Measurements from ENCODE around the gene KIAA0319L. TPM values are rescaled to one million over a fixed set of nuclear protein-coding genes. Genes with fewer than 3 reads are reported as not detected.
"Not testable (repeated sequence)": the region's sequence is repeated elsewhere in the genome, so short reads cannot be mapped to it uniquely, and the experiment has no call there.

The KIAA0319L gene
- total and polyA plus RNA-seq, 2 donors: 18.3 to 60.0 TPM

DNA sequence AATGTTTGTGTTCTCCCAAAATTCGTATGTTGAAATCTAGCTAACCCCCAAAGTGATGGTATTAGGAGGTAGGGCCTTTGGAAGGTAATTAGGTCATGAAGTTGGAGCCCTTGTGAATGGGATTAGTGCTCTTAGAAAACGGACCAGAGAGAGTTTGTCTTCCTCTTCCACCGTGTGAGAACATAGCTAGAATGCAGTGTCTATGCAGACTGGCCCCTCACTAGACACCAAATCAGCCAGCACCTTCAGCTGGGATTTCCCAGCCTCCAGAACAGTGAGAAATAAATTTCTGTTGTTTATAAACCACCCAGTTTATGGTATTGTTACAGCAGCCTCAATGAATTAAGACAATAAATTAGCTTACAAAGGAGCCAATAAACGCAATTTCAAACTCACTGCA is 58.0 kb downstream of the KIAA0319L start:
- no peak for DNase-seq (ENCODE audit: extremely low spot score)
- no peaks in the 10 kb centered on the region for H3K4me1 ChIP-seq (ENCODE audit: insufficient read depth)
- no peak overlapping the region for H3K27ac ChIP-seq (ENCODE audit: low read depth)
- no peaks in the 10 kb centered on the region for H3K36me3 ChIP-seq (ENCODE audit: insufficient read depth)
- WGBS: 83% methylated on average over 4 of the region's 4 CpGs
- H3K4me3 ChIP-seq (ENCODE audit: low read depth, low read length): no peak overlapping the region

DNA sequence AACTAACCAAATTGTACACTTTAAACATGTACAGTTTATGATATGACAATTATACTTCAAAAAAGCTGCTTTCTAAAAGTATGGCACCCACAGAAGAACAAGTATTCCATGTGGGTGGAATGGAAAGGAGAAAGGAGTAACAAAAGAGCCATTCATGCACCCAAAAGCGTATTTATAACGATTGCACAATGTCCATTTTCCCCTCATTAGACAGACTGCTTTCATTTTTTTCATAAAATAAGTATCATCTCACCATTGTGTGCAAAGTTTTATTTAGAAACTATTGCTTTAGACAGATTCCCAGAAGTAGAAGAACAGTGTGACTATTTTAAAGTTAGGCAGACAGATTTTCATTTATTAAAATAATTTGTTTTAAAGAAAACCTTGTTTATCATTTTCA is 59.6 kb downstream of the KIAA0319L start:
- 97% methylated on average over 2 of the region's 2 CpGs for WGBS
- Histone ChIP-seq H3K4me3 (ENCODE audit: low read depth, low read length) (no peak overlapping the region), H3K4me1 (ENCODE audit: insufficient read depth) (no peaks in the 10 kb centered on the region), H3K36me3 (ENCODE audit: insufficient read depth) (peaks cover 1% of the 10 kb centered on the region), H3K27ac (ENCODE audit: low read depth) (no peak overlapping the region)
- no peak for DNase-seq (ENCODE audit: extremely low spot score)

DNA sequence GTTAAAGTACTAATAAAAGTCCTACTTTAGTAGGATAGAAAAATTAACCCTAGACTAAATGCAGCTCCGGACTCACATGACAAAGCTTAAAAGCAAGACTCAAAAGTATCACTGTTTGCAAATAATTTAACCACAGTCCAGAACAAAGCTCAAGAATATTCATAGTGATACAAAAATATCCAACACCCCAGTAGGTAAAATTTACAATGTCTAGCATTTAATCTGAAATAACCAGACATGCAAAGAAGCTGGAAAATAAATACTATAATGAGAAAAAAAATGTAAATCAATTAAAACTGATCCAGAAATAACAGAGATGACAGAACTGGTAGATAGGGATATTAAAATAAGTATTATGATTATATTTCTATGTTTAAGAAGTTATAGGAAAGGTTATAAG is 67.0 kb downstream of the KIAA0319L start:
- DNase-seq (ENCODE audit: extremely low spot score): no peak
- Histone ChIP-seq H3K4me1 (ENCODE audit: insufficient read depth) (no peaks in the 10 kb centered on the region), H3K27ac (ENCODE audit: low read depth) (no peak overlapping the region), H3K36me3 (ENCODE audit: insufficient read depth) (peaks cover 1% of the 10 kb centered on the region), H3K4me3 (ENCODE audit: low read depth, low read length) (no peak overlapping the region)
- WGBS: 98% methylated on average over 1 of the region's 1 CpG

DNA sequence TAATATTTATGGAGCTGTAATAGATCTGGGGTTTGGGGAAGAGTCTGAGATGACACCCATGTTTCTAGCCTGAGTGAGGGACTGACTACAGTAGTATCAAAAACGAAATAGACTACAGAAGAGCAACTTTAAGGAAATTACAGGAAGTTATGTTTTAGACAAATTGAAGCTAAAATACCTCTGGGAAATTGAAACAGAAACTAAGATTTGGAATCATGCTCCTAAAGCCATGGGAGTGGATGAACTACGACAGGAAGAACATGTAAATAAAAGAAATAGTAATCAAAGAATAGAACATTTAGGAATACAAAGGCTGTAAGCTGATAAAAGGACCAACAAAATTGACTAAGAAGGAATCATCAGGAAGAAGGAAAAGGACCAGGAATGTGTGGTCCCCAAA is 68.9 kb downstream of the KIAA0319L start:
- peaks cover 1% of the 10 kb centered on the region for H3K36me3 ChIP-seq (ENCODE audit: insufficient read depth)
- no peak for DNase-seq (ENCODE audit: extremely low spot score)
- no peak overlapping the region for H3K4me3 ChIP-seq (ENCODE audit: low read depth, low read length)
- H3K4me1 ChIP-seq (ENCODE audit: insufficient read depth): no peaks in the 10 kb centered on the region
- 29% methylated on average over 2 of the region's 2 CpGs for WGBS
- H3K27ac ChIP-seq (ENCODE audit: low read depth): no peak overlapping the region

DNA sequence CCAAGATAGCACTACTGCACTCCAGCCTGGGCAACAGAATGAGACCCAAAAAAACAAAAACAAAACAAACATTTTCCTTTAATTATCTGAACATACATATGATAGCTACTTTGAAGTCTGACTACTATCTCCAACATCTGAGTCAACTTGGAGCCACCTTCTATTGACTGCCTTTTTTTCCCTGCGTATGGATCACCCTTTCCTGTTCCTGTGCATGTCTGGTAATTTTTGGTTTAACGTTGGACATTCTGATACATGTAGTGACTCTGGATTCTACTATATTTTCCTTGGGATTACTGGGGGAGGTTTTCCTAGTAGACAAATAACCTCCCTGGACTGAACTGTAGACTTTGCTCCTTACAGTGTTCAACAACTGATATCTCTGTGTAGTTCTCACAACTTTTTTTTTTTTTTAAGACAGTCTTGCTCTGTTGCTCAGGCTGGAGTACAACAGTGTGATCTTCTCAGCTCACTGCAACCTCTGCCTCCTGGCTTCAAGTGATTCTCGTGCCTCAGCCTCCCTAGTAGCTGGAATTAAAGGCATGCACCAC is 70.3 kb downstream of the KIAA0319L start:
- H3K4me3 ChIP-seq (ENCODE audit: low read depth, low read length): no peak overlapping the region
- 97% methylated on average over 3 of the region's 3 CpGs for WGBS
- no peaks in the 10 kb centered on the region for H3K4me1 ChIP-seq (ENCODE audit: insufficient read depth)
- no peak for DNase-seq (ENCODE audit: extremely low spot score)
- no peaks in the 10 kb centered on the region for H3K36me3 ChIP-seq (ENCODE audit: insufficient read depth)
- no peak overlapping the region for H3K27ac ChIP-seq (ENCODE audit: low read depth)

DNA sequence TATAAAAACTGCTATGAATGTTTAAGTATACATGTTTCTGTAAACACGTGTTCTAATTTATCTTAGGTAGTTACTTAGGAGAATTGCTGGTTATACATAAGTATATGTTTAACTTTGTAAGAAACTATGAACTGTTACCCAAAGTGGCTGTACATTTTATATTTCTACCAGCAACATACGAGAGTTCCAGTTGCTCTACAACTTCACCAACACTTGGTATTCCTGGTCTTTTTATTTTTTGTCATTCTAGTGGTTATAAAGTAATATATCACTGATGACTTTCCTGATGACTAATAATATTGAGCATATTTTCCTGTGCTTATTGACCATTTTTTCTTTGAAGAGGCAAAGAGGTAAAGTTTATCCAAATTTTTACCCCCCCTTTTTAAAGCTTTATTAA is 76.0 kb downstream of the KIAA0319L start:
- no peak for DNase-seq (ENCODE audit: extremely low spot score)
- H3K36me3 ChIP-seq (ENCODE audit: insufficient read depth): peaks cover 4% of the 10 kb centered on the region

DNA sequence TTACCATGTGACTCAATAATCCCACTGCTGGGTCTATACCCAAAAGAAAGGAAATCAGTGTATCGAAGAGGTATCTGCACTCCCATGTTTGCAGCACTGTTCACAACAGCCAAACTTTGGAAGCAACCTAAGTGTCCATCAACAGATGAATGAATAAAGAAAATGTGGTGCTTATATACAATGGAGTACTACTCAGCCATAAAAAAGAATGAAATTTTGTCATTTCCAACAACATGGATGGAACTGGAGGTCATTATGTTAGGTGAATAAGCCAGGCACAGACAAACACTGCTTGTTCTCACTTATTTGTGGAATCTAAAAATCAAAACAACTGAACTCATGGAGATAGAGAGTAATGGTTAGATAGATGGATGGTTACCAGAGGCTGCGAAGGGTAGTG is 79.3 kb downstream of the KIAA0319L start:
- DNase-seq (ENCODE audit: extremely low spot score): no peak
- Histone ChIP-seq H3K27ac (ENCODE audit: low read depth) (no peak overlapping the region), H3K4me1 (ENCODE audit: insufficient read depth) (no peaks in the 10 kb centered on the region), H3K36me3 (ENCODE audit: insufficient read depth) (peaks cover 4% of the 10 kb centered on the region), H3K4me3 (ENCODE audit: low read depth, low read length) (no peak overlapping the region)
- WGBS: 98% methylated on average over 2 of the region's 2 CpGs

More for the DNA sequence above, 76.0 kb downstream of the KIAA0319L start:
- WGBS: 96% methylated on average over 2 of the region's 2 CpGs
- no peak overlapping the region for H3K27ac ChIP-seq (ENCODE audit: low read depth)
- H3K4me3 ChIP-seq (ENCODE audit: low read depth, low read length): no peak overlapping the region
- no peaks in the 10 kb centered on the region for H3K4me1 ChIP-seq (ENCODE audit: insufficient read depth)

DNA sequence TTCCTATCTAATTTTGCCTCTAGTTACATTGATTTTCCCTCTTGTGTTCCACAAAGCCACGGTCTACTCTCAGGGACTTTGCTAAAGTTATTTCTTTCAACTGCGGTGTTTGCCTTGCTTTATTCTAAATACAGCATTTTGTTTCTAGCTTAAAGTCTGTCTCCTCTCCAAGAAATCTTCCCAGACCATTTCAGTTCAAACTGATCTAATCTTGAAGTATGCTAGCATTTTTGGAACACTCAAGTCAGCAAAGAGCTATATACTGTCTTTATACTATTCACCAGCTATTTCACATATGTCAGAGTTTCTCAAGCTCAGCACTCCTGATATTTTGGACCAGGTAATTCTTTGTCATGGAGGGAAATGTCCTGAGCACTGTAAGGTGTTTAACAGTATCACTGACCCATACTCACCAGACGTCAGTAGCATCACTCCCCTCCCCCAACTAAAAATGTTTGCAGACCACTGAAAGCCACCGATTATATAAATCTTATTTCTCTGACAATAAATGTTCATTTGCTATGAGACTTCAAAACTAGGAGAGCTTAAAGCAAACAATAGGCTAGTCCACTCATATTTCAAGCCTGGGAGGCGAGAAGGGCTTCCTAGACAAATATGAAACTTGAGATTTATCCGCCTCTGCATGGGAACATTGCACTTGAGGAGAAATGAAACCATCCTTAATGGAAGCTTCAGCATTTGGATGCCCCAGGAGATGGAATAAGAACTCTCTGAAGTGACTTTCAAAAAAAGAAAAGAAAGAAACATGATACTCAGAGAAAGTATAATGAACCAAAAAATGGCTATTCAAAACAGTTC is 81.1 kb downstream of the KIAA0319L start:
- no peak for DNase-seq (ENCODE audit: extremely low spot score)
- H3K4me3 ChIP-seq (ENCODE audit: low read depth, low read length): no peak overlapping the region
- peaks cover 4% of the 10 kb centered on the region for H3K36me3 ChIP-seq (ENCODE audit: insufficient read depth)
- no peaks in the 10 kb centered on the region for H3K4me1 ChIP-seq (ENCODE audit: insufficient read depth)
- 95% methylated on average over 6 of the region's 6 CpGs for WGBS
- H3K27ac ChIP-seq (ENCODE audit: low read depth): no peak overlapping the region

DNA sequence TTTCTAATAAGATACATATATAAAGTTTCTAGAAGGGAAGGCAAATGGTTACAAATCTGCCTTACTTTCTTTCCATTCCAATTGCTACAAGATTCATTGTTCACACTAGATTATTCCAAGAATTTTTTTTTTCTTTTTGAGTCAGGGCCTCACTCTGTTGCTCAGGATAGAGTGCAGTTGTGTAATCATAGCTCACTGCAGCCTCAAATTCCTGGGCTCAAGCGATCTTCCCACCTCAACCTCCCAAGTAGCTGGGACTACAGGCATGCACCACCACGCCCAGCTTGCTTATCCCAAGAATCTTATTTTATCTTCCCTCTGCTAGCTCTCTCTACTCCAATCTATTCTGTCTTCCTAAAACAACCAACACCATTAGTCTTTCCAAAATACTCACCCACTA is 81.8 kb downstream of the KIAA0319L start:
- DNase-seq (ENCODE audit: extremely low spot score): no peak
- H3K4me1 ChIP-seq (ENCODE audit: insufficient read depth): no peaks in the 10 kb centered on the region
- H3K27ac ChIP-seq (ENCODE audit: low read depth): no peak overlapping the region
- no peak overlapping the region for H3K4me3 ChIP-seq (ENCODE audit: low read depth, low read length)
- 95% methylated on average over 2 of the region's 2 CpGs for WGBS
- peaks cover 4% of the 10 kb centered on the region for H3K36me3 ChIP-seq (ENCODE audit: insufficient read depth)

DNA sequence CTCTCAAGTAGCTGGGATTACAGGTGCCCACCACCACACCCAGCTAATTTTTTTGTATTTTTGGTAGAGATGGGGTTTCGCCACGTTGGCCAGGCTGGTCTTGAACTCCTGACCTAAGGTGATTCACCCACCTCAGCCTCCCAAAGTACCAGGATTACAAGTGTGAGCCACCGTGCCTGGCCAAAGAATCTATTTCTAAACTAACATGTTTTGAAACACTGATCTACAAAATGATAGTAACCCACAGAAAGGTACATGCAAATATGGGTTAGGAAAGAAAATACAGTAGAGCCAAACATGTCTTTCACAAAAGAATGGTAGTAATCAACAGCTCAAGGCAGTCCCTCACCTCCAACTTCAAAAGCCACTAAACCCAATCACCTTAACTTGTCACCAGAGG is 84.0 kb downstream of the KIAA0319L start:
- 95% methylated on average over 3 of the region's 3 CpGs for WGBS
- not testable (repeated sequence) for H3K4me1 ChIP-seq (ENCODE audit: insufficient read depth); H3K36me3 ChIP-seq (ENCODE audit: insufficient read depth); H3K27ac ChIP-seq (ENCODE audit: low read depth); DNase-seq (ENCODE audit: extremely low spot score); H3K4me3 ChIP-seq (ENCODE audit: low read depth, low read length)

DNA sequence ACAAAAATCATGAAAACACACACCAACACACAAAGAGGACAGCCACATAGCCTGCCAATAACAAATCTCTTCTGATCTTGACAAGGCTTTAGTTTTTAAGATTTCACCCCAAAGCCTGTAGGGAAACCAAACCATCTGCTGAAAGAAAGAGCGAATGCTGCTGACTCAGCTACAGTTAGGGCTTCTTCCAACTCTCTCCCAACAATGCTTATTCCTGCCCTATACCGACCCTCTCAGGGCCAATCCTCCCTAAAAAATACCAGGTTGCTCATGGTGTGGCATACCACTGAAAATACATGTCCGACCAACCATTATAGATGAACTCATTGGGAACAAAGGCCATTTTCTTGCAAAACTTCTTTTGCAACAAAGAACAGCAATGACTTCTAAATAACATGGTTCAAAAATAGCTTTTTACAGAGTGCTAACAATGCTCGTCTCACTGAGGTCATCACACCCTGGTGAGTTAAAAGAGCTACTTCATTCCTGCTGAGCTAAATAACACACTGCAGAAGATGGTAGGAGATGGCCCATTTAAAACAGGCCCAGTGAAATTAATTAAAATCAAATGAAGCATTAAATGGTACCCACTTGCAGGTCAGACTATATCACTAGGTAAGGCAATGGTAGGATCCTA is 86.1 kb downstream of the KIAA0319L start:
- DNase-seq (ENCODE audit: extremely low spot score): no peak
- H3K27ac ChIP-seq (ENCODE audit: low read depth): no peak overlapping the region
- H3K36me3 ChIP-seq (ENCODE audit: insufficient read depth): no peaks in the 10 kb centered on the region
- H3K4me1 ChIP-seq (ENCODE audit: insufficient read depth): no peaks in the 10 kb centered on the region
- WGBS: 88% methylated on average over 4 of the region's 4 CpGs
- H3K4me3 ChIP-seq (ENCODE audit: low read depth, low read length): no peak overlapping the region

DNA sequence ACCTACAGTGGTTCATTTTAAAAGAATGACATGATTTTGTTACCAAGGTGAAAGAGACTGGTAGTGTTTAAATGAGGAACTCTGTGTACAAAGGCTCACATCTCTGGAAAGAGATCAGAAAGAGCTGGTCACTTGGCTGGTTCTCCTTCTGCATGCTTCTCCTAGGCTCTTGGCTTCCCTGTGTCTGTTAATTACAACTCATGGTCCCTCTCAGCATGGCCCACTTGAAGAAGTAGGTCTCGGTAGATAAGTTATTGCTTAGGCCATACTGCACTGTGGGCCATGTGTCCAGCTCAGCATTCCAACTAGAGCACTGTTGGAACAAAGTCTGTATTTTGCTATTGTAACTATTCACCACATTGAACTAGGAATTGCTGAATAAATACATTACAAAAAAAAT is 91.1 kb downstream of the KIAA0319L start:
- H3K27ac ChIP-seq (ENCODE audit: low read depth): no peak overlapping the region
- H3K36me3 ChIP-seq (ENCODE audit: insufficient read depth): peaks cover 2% of the 10 kb centered on the region
- no peaks in the 10 kb centered on the region for H3K4me1 ChIP-seq (ENCODE audit: insufficient read depth)
- H3K4me3 ChIP-seq (ENCODE audit: low read depth, low read length): no peak overlapping the region
- no peak for DNase-seq (ENCODE audit: extremely low spot score)
- WGBS: 93% methylated on average over 1 of the region's 1 CpG

DNA sequence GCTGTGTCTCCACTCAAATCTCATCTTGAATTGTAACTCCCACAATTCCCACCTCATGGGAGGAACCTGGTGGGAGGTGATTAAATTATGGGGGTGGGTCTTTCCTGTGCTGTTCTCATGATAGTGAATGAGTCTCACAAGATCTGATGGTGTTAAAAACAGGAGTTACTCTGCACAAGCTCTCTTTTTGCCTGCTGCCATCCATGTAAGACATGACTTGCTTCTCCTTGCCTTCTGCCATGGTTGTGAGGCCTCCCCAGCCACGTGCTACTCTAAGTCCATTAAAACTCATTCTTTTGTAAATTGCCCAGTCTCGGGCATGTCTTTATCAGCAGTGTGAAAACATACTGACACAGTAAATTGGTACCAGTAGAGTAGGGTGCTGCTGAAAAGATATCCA is 93.5 kb downstream of the KIAA0319L start:
- WGBS: 91% methylated on average over 2 of the region's 2 CpGs
- H3K36me3 ChIP-seq (ENCODE audit: insufficient read depth); H3K4me1 ChIP-seq (ENCODE audit: insufficient read depth); DNase-seq (ENCODE audit: extremely low spot score); H3K27ac ChIP-seq (ENCODE audit: low read depth); H3K4me3 ChIP-seq (ENCODE audit: low read depth, low read length): not testable (repeated sequence)

DNA sequence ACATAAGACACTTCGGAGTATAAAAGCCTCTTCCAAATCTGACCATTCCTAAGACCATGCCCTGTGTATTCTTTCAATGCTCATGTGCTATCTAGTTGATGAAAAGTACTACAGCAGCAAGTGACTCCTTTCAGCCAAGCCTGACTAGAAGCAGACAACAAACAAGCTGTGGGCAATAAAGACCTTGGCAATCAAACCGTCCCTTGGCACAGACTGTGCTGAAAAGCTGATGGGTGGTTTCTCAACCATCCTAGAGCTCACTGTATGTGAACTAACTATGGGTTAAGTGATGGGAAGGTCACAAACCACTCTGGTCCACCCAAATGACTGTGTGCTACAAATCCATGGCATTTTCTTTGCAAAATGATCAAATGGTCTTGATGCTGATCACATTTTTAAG is 94.0 kb downstream of the KIAA0319L start:
- Histone ChIP-seq H3K27ac (ENCODE audit: low read depth) (no peak overlapping the region), H3K36me3 (ENCODE audit: insufficient read depth) (peaks cover 2% of the 10 kb centered on the region), H3K4me1 (ENCODE audit: insufficient read depth) (no peaks in the 10 kb centered on the region), H3K4me3 (ENCODE audit: low read depth, low read length) (no peak overlapping the region)
- no peak for DNase-seq (ENCODE audit: extremely low spot score)
- 88% methylated on average over 2 of the region's 2 CpGs for WGBS
